ENCODE measurements around the gene PRAMEF17.
"Not testable (repeated sequence)": the region's sequence is repeated elsewhere in the genome, so short reads cannot be mapped to it uniquely, and the experiment has no call there.

- TF ChIP-seq POLR2A, CTCF, POLR2AphosphoS5 (IDR thresholded peaks at IDR 0.05): not testable (repeated sequence)
Observed at GRCh38 chr1:13347034-13347433, 42.4 kb upstream of the PRAMEF17 start, which contains the start of gene PRAMEF14.
